T-helper 2 cell (primary cell): ENCODE data around the gene DENND4B.

Source experiments
- DNase-seq, 5 experiments: peaks; one replicate each; pipeline versions ENCODE4 v3.0.0 to v3.0.0-alpha.2; 2012 to 2022

DENND4B gene

DNA sequence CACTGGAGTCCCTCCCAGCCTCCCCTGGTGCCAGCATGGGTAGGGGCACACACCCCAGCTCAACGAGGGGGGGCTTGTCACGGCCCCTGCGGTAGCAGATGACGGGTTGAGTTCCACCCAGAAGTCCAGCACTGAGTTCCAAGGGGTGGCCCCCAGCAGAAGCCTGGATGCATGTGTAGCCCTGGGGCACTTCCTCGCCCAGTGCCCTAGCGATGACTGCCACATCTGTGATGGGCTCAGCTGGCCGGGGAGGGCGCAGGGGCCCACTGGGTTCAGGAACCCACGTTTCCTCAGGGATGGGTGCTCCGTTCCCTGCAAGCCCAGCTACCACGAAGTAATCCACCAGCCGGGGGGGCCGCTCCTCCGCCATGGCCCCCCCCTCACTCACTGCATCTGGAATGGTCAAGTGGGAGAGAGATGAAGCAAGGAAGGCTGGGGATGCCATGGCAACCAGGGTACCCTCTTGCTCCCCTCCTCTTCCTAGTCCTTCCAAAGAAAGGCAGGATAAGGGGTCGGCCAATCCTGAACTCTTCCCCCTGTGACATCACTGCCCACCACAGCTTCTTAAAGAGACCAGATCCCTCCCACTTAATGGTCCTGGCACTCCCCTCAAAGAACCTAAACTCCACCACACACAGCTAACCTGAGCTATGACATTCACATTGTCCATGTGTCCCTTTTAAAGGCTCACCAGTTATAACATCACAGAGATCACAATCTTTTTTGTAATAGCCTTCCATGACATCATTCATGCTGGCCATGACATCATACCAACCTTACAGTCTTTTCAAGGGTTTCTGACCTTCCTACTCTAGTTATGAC is 2.3 kb downstream of the DENND4B start:
- peak in 1 of 5 experiments; percentile 50 for DNase-seq

DNA sequence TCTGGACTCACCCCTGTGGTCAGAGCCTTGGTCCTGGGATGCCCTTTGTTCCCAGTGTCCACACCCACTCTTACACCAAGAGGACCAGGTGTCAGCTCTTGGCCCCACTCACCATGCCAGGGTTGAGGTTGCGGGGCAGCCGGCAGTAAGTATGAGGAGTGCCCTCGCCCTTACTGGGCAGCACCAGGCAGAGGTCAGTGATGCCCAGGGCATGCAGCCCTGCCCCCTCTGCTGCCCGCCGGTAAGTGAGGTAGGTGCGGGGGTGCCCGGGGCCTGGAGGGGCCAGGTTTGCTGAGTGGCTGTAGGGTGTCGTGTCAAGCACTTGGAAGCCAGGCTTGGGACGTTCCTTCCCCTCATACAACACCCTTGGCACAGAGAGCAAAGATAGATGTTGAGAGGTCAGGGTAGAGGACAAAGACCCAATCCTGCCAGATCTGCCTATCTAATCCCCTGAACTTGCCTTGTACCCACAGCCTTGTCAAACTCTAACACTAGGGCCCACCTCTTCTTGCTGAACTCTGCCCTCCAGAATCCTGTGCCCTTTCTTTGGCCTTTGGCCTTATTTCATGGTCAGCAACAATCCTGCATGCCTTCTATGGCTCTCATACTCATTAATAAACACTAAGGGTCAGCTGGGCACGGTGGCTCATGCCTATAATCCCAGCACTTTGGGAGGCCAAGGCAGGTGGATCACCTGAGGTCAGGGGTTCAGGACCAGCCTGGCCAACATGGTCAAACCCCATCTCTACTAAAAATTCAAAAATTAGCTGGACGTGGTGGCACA is 3.6 kb downstream of the DENND4B start:
- DNase-seq = no peak

DNA sequence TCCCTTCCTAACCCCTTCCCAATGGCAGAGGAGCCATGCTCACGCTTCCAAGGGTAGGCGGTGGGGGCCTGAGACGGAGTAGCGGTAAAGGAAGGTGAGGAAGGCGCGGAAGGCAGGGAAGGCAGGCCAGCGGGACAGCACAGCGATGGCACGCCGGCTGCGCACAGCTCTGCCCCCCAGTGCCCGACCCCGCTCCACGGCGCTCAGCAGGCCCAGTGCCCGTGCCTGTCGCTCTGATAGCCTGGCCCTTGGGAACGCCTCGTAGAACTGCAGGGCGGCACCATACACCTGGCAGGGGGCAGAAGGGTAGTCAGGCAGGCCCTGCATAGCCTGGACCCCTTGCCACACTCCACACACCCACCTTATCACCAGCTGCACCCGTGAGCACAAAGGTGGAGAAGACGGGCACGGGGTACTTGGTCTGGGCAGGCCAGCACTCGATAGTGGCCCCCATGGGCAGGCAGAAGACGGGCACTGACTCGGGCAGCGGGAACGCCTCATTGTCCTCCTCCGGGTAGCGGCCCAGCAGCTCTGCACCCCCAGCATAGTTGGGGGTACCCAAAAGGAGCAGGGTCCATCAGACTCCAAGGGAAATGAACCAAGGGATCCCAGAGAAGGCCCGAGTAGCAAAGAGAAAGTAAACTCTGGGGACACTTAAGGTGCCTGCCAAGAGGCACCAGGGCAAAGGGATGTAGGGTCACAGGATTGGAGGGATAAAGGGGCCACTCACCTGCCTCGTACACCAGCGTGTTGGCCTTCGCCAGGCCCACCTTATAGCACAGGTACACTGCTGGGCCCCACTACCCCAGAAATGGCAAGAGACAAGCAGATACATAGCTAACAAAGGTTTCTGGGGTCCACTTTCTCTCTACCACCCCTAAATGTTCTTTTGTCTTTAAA is 4.4 kb downstream of the DENND4B start:
- no peak for DNase-seq

GRCh38 chr1:153940756-153941155 is 5.8 kb downstream of the DENND4B start:
- no peak for DNase-seq

DNA sequence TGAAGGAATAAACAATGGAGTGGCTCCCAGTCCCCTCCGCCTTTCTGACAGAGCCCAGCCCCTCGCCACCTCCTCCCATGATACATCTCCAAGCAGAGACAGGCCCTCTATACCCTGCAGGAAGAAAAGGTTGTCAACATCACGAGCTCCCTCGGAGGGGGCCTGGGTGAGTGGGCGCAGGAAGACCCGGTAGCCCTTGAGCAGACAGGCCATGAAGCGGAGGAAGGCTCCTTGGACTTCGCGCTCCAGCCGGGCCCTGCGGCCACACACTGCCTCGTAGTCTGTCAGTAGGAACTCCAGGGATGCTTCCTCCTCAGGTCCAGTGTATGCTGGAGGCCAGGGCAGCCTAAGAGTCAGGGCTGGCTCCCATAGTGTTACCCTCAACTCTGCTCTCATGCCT is 7.0 kb downstream of the DENND4B start:
- DNase-seq = no peak

GRCh38 chr1:153938996-153939395 is 7.5 kb downstream of the DENND4B start:
- no peak for DNase-seq

DNA sequence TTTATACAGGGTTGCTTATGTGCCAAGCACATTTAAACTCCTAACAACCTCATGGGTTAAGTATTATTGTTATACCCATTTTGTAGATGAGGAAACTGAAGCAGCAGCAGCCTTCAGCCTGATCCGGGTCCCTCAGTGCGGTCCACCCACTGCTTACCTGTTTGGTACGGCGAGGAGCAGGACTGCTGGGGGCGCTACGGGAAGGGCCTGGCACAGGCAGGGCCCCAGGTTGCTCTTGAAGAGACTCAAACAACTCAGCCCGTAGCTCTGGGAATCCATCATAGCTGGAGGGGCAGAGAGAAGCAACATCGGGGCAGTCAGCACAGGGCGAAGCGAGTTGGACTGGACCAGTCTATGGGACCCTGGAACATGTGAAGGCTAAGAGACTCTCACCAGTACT is 9.2 kb downstream of the DENND4B start:
- DNase-seq = no peak

GRCh38 chr1:153936011-153936802 is 10.3 kb downstream of the DENND4B start:
- DNase-seq = no peak

DNA sequence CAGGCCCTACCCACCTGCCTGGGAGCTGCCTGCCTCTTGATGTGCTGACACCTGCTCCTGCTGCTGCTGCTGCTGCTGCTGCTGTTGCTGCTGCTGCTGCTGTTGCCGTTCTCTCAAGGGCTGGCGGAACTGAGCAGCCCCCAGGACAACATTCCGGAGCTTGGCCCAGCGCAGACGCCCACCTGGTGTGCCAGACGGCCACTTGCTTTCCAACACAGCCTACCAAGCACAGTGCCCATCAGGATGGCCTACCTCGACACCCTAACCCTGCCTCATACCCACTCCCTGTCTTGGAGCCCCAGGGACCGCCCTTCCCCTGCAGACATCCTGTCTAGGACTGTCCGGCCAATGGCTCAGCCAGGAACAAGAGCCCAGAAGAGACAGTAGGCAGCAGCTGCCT is 11.8 kb downstream of the DENND4B start:
- DNase-seq = no peak

- no peak for DNase-seq
Measured at GRCh38 chr1:153933955-153934354, 12.6 kb downstream of the DENND4B start.

GRCh38 chr1:153933430-153933829 is 13.1 kb downstream of the DENND4B start:
- DNase-seq = no peak

- DNase-seq = no peak
Measured at GRCh38 chr1:153932156-153933131, 14.1 kb downstream of the DENND4B start.

DNA sequence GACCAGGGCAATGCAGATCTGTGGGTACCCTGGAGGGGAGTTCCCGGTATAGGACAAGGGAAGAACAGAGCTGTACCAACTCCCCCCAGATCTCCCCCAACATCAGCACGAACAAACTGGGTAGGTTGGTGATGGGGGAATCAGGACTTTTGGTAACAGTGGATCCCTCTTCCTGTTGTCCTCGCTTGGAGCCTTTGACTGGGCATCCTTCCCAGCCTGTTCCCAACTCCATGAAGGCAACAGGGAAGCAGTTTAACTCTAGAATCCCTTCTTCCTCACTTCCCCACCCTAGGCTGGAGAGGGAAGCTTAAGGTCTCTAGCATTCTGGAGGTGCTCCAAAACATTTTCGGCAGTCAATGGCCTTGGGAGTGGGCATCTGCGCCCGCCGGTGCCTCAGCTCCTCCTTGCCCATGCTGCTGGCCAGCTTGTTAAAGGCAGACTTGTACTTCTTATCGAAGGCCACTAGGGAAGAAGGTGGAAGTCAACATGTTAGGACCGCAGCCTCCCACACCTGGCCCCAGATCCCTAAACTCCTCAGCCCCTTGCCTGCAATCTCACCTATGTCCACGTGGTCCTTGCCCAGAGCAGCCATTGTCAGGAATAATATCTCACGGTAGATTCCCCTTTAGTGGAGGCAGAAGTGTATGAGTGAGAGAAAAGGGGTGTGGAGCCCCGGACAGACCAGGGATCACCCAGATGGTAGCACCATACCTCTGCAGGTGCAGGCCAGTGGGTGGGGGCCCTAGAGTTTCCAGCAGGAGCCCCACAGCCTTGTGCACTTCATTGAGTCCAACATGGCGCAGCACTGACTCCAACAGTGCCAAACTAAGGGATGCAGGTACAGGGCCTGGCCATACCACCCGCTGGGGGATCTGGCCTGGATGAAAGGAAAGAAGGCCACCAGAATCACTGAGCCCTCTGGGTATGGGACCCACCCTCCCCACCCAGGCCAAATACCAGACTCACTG is 16.3 kb downstream of the DENND4B start:
- DNase-seq = no peak

GRCh38 chr1:153929426-153929825 is 17.1 kb downstream of the DENND4B start:
- DNase-seq = no peak

- no peak for DNase-seq
Measured at GRCh38 chr1:153928791-153929341, 17.7 kb downstream of the DENND4B start.

DNA sequence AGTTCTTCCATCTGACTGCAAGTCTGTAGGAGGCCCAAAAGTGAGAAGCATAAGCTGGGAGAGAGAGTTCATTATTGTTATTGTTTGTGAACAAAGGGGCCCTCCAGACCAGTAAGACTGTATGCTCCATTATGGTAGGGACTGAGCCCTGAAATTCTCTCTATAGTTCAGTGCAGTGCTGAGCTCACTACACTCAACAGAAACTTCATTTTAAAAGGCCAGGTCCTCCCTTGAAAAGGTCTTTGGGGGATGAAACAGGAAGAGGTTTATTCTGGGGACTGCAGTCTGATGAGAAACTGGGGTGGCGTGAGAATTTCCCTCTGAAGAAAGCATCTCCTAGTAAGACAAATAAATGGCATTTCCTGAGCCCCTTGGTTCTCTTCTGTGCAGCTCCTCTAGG is 18.3 kb downstream of the DENND4B start:
- DNase-seq = no peak

GRCh38 chr1:153926405-153926804 is 20.1 kb downstream of the DENND4B start:
- no peak for DNase-seq

DNA sequence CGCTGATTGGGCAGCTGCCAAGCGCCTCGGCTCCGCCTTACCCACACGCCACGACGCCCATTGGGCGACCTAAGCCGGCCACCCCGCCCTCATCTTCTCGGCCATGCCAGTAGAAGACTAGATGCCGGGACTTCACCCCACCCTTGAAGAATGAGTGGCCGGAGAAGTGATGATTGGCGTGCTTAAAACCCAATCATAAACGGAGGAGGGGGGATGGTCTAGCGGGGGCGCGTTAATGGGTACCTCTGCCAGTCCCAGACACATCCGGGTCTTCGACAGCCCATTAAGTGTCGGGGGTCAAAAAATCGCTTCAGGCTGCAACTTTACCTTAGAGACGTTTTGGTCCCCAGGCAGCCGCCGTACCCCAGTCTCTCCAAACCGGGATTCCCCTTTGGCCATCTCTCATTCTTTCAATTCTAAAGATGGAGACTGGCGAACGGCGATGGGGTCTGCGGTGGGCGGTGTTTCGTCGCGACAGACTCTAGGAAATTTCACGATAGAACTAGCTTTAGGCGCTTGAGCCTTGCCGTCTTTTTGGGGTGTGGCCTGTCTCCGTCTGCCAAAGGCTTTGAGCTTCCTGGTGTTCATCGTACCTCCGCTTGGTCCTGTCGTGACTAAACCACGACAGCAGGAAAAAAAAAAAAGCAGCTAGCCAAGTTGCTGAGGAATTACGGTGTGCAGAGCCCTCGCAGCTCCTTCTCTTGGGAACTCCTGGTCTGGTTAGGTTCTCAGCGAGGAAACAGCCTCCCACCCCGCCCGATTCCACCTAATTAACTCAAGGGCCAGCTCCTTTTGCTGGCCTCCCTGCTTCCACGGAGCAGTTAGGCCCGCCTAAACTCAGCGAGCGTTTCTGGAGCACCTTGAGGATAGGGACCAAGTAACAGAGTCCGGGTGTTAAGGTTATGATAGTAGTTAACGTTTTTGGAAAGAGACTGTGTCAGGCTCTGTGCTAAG is 23.3 kb downstream of the DENND4B start, which contains the start of gene GATAD2B:
Gene GATAD2B (minus strand): TSS at position 1 of the 954 bp plus-strand sequence. CDS start 94,625 bp downstream, outside the sequence.
- peak; percentile 95 to 100 (median 98) for DNase-seq
